ENCODE measurements around the gene FXYD5.

DNA sequence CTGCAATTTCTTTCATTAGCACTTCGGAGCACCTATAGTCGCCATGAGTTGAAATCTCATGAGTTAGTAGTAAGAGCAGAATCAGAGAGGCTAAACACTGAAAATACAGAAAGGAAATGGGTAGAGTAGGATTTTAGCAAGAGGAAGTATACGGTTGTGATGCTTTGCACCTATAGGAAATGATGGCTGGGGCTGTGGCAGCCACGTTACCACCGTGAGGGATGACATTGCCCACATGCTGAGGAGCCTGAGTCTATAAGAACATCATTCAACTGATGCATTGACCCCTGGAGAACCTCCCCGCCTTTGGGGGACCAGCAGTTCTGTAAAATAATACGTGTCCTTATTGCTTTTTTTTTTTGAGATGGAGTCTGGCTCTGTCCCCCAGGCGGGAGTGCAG lies 53.6 kb downstream of the FXYD5 start:
- TF ChIP-seq, protein P1, sequence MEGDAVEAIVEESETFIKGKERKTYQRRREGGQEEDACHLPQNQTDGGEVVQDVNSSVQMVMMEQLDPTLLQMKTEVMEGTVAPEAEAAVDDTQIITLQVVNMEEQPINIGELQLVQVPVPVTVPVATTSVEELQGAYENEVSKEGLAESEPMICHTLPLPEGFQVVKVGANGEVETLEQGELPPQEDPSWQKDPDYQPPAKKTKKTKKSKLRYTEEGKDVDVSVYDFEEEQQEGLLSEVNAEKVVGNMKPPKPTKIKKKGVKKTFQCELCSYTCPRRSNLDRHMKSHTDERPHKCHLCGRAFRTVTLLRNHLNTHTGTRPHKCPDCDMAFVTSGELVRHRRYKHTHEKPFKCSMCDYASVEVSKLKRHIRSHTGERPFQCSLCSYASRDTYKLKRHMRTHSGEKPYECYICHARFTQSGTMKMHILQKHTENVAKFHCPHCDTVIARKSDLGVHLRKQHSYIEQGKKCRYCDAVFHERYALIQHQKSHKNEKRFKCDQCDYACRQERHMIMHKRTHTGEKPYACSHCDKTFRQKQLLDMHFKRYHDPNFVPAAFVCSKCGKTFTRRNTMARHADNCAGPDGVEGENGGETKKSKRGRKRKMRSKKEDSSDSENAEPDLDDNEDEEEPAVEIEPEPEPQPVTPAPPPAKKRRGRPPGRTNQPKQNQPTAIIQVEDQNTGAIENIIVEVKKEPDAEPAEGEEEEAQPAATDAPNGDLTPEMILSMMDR (IDR thresholded peaks at IDR 0.05), result no peak
- TF ChIP-seq, protein P2, sequence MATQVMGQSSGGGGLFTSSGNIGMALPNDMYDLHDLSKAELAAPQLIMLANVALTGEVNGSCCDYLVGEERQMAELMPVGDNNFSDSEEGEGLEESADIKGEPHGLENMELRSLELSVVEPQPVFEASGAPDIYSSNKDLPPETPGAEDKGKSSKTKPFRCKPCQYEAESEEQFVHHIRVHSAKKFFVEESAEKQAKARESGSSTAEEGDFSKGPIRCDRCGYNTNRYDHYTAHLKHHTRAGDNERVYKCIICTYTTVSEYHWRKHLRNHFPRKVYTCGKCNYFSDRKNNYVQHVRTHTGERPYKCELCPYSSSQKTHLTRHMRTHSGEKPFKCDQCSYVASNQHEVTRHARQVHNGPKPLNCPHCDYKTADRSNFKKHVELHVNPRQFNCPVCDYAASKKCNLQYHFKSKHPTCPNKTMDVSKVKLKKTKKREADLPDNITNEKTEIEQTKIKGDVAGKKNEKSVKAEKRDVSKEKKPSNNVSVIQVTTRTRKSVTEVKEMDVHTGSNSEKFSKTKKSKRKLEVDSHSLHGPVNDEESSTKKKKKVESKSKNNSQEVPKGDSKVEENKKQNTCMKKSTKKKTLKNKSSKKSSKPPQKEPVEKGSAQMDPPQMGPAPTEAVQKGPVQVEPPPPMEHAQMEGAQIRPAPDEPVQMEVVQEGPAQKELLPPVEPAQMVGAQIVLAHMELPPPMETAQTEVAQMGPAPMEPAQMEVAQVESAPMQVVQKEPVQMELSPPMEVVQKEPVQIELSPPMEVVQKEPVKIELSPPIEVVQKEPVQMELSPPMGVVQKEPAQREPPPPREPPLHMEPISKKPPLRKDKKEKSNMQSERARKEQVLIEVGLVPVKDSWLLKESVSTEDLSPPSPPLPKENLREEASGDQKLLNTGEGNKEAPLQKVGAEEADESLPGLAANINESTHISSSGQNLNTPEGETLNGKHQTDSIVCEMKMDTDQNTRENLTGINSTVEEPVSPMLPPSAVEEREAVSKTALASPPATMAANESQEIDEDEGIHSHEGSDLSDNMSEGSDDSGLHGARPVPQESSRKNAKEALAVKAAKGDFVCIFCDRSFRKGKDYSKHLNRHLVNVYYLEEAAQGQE (IDR thresholded peaks at IDR 0.05), result no peak
- TF ChIP-seq KDM1A (IDR thresholded peaks at IDR 0.05; ENCODE audit: low read depth), result no peak
- TF ChIP-seq NR3C1 (IDR thresholded peaks at IDR 0.05), result no peak
- TF ChIP-seq POLR2A (IDR thresholded peaks at IDR 0.05; ENCODE audit: low read length), result no peak
- no peak for TF ChIP-seq SREBF2 (IDR thresholded peaks at IDR 0.05)
- TF ChIP-seq, protein P3, sequence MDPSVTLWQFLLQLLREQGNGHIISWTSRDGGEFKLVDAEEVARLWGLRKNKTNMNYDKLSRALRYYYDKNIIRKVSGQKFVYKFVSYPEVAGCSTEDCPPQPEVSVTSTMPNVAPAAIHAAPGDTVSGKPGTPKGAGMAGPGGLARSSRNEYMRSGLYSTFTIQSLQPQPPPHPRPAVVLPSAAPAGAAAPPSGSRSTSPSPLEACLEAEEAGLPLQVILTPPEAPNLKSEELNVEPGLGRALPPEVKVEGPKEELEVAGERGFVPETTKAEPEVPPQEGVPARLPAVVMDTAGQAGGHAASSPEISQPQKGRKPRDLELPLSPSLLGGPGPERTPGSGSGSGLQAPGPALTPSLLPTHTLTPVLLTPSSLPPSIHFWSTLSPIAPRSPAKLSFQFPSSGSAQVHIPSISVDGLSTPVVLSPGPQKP (IDR thresholded peaks at IDR 0.05; ENCODE audit: low read depth, low read length), result no peak
- no peak for TF ChIP-seq HOXB13 (CRISPR knock-in tag; IDR thresholded peaks at IDR 0.05; ENCODE audit: low read depth)
